ENCODE data around the gene PXN. TPM values are rescaled to one million over a fixed set of nuclear protein-coding genes. Genes with fewer than 3 reads are reported as not detected.

PXN gene
- total and polyA plus RNA-seq, 2 of the 13 experiments (the other 11 are each of a cell fraction or from before 2014, with no cell fraction given) = 13.6 to 14.2 TPM

DNA sequence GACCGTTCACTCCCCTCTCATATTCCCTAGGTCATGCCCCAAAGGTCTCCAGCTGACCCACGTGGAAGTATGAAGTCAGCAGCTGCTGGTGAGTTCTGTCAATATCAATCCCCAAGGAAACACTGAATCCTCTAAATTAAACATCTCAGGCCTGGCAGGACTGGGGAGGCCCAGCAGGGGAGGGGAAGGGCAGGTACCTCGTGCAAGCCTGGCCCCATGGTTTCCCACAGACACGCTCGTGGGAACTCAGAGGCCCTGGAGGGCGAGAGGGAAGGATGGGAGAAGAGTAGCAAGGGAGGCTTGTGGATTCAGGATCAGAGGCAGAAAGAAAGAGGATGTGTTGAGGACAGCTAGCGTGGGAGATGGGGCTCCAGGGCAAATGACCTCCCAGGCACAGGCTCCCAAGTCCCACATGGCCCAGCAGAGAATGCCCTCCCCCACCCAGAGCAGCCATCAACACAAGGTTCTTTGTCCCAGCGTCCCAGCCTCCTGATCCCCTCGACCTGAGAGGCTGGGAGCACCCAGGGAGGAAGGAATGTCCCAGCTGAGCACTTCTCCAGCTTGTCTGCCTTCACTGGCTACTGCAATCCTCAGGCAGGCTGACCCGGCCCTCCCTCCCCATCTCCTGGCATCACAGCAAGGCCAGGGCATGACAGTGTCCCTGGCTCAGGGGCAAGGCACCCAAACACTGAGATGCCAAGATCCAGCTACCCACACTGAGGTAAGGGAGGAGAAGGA is 44.5 kb downstream of the PXN start (continued):
- TF ChIP-seq ATF7-NPFF (CRISPR knock-in tag; IDR thresholded peaks at IDR 0.05; ENCODE audit: low read depth) = no peak
- peak; percentile 26 for TF ChIP-seq AGO2 (optimal IDR thresholded peaks at IDR 0.05; ENCODE audit: low read depth, low read length)
- 0 out of 2 replicates have a peak, but pooled peaks have one; percentile 4 for TF ChIP-seq GABPB1 (CRISPR knock-in tag; IDR thresholded peaks at IDR 0.05)
- peak; percentile 58 for TF ChIP-seq MYC (CRISPR knock-in tag; IDR thresholded peaks at IDR 0.05; ENCODE audit: borderline replicate concordance)
- TF ChIP-seq HOXA7 (CRISPR knock-in tag; IDR thresholded peaks at IDR 0.05) = no peak
- TF ChIP-seq HNF4G (IDR thresholded peaks at IDR 0.05; ENCODE audit: borderline replicate concordance, low read depth, low read length) = 0 out of 2 replicates have a peak, but pooled peaks have one; percentile 5
- TF ChIP-seq HNF4G (CRISPR knock-in tag; IDR thresholded peaks at IDR 0.05; ENCODE audit: borderline replicate concordance, low read depth) = no peak

DNA sequence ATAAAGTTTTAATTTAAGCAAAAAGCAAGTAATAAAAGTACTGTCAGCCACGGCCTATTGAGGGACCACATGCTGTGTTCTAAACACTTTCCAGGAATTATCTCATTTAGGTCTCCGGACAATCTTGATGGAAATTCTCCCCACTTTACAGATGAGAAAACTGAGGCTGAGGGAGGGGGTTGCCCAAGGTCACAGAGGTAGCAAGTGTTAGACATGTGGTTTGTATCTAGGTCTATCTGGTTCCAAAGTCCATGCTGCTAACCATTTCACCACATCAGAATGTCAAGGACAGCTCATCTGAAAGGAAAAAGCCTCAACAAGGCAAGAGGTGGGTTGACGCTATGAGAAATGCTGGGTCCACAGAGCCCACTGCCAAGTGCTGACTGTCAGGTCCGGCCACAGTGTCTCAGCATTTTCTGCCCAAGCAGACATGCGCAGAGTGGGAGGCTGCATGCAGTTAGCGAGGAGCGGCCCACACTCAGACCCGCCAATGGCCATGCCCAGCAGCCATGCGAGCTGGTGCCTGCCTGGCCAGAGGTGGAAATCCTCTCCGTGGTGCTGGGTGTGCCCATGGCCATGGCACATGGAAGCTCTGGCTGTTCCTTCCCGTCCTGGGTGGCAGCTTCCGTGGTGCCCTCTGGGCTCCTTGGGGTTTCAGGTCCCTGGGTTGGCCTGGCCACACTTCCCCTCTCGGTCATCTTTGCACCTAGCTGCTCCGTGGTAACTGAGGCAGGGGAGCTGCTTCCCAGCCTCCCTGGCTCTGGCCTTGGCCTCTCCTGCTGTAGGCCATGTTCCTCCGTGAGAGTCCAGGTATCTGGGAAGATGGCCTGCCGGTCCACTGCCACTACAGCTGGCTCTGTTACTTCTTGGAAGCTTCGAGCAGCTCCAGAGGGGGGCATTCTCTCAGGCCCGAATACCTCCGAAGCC is 46.6 kb downstream of the PXN start:
- POLR2A ChIA-PET = interaction anchor here (0.9 to 8.2 kb wide), 6 partner anchors 10 to 73 kb away, joined by 3 to 115 read pairs (median 18); partner anchors contain the start of genes RNU4-1, RNU4-2 and RPLP0
- peak; percentile 99; the same call in 1 of the 2 replicates for TF ChIP-seq CHD4 (IDR thresholded peaks at IDR 0.05; ENCODE audit: borderline replicate concordance, low read length)
- TF ChIP-seq, protein P1, sequence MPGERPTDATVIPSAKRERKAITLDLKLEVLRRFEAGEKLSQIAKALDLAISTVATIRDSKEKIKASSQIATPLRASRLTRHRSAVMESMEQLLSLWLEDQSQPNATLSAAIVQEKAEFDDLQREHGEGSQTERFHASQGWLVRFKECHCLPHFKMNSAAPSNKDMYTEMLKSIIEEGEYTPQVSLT (CRISPR knock-in tag; IDR thresholded peaks at IDR 0.05; ENCODE audit: borderline replicate concordance, low read depth) = no peak
- TF ChIP-seq GFI1 (CRISPR knock-in tag; IDR thresholded peaks at IDR 0.05; ENCODE audit: borderline replicate concordance) = no peak
- no peak for TF ChIP-seq ZNF451 (CRISPR knock-in tag; IDR thresholded peaks at IDR 0.05)
- TF ChIP-seq RXRB (CRISPR knock-in tag; IDR thresholded peaks at IDR 0.05; ENCODE audit: borderline replicate concordance) = peak; percentile 58; the same call in 1 of the 2 replicates
- no peak for TF ChIP-seq ZSCAN9 (CRISPR knock-in tag; IDR thresholded peaks at IDR 0.05; ENCODE audit: borderline replicate concordance)
- 0 out of 2 replicates have a peak, but pooled peaks have one; percentile 17 for TF ChIP-seq POLR2G (IDR thresholded peaks at IDR 0.05; ENCODE audit: low read depth, low read length)
- TF ChIP-seq, protein P2, sequence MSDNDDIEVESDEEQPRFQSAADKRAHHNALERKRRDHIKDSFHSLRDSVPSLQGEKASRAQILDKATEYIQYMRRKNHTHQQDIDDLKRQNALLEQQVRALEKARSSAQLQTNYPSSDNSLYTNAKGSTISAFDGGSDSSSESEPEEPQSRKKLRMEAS (IDR thresholded peaks at IDR 0.05) = peak; percentile 44; the same call in 1 of the 2 replicates
- peak; percentile 37; the same call in 1 of the 2 replicates for TF ChIP-seq SALL1 (CRISPR knock-in tag; IDR thresholded peaks at IDR 0.05)
- 0 out of 2 replicates have a peak, but pooled peaks have one; percentile 41 for TF ChIP-seq ZNF160 (CRISPR knock-in tag; IDR thresholded peaks at IDR 0.05)
- TF ChIP-seq ADNP (CRISPR knock-in tag; IDR thresholded peaks at IDR 0.05) = peak; percentile 91
- no peak for TF ChIP-seq PAX8 (CRISPR knock-in tag; IDR thresholded peaks at IDR 0.05; ENCODE audit: borderline replicate concordance)
- 0 out of 2 replicates have a peak, but pooled peaks have one; percentile 24 for TF ChIP-seq NR2F6 (IDR thresholded peaks at IDR 0.05)
- TF ChIP-seq NR2F6 (CRISPR knock-in tag; IDR thresholded peaks at IDR 0.05) = peak; percentile 30; the same call in 1 of the 2 replicates
- TF ChIP-seq RAD51 (IDR thresholded peaks at IDR 0.05; ENCODE audit: borderline replicate concordance) = no peak

More for the DNA sequence above, 46.6 kb downstream of the PXN start:
- FAIRE-seq (peak; percentile 18), DNase-seq (ENCODE audit: low spot score) (peak; percentile 85), ATAC-seq (peak; percentile 37)
- no TSS peak for BruUV-seq (replicated peaks)
- H3K27me3 ChIP-seq (ENCODE audit: control insufficient read depth in 1 of 2, insufficient read depth in 2 of 2, low read length in 2 of 2) = no peaks in the 10 kb centered on the region; a peak in 1 of 5 replicates
- H3K4me3 ChIP-seq (replicated peaks in 1 of 3; ENCODE audit: insufficient read depth in 1 of 3, low read depth in 2 of 3, low read length in 3 of 3) = no peak overlapping the region
- peaks cover 41% of the 10 kb centered on the region for H3K4me1 ChIP-seq (ENCODE audit: insufficient read depth, low read length)
- H3K9me3 ChIP-seq (ENCODE audit: low read length) = no peaks in the 10 kb centered on the region
- in situ Hi-C loops (cut with HindIII; ENCODE audit: extremely low pct_ligation_motif_present, low pct_unique_long_range_greater_than_20kb) (loop anchor here (10.0 kb wide), 1 partner anchor 46 kb away; the partner anchor contains the start of gene PXN), intact Hi-C loops (cut with micrococcal nuclease; ENCODE audit: unreplicated experiment) (no loop called here)
- peak overlapping the region; percentile 64 for H3K27ac ChIP-seq (ENCODE audit: extremely low read length, insufficient read depth, low read length)
- no peaks in the 10 kb centered on the region for H4K20me1 ChIP-seq (ENCODE audit: insufficient read depth, low read length)
- 88% methylated on average over 10 of the region's 19 CpGs for WGBS (ENCODE audit: low lambda C conversion rate)
- no peak overlapping the region for H3K4me2 ChIP-seq (ENCODE audit: low read depth, low read length)
- peaks cover 14 to 30% of the 10 kb centered on the region in 2 experiments; a peak in 4 of 5 replicates for H3K36me3 ChIP-seq (replicated peaks in 1 of 2; ENCODE audit: control insufficient read depth in 1 of 2, insufficient read depth in 2 of 2, low read length in 2 of 2)
- no peaks in the 10 kb centered on the region for H3K79me2 ChIP-seq (ENCODE audit: insufficient read depth, low read length)
- 0 out of 2 replicates have a peak overlapping the region, but pooled peaks have one; percentile 16 for H3K9ac ChIP-seq (ENCODE audit: insufficient read depth, low read depth, low read length)
- CTCF ChIA-PET (ENCODE audit: low intra/inter-chr PET ratio, low total read pairs) = no interaction called here
- no peak overlapping the region for H2AFZ ChIP-seq (ENCODE audit: low read length)

Measured in HepG2 (cell line).